ENCODE results near the gene TLR8.

Gene TLR8

GRCh38 chrX:12906046-12906761 is at the start of gene TLR8:
TLR8 (plus strand) TSS chrX:12906620; CDS start chrX:12906707, 87 bp downstream.
- no peak for DNase-seq (ENCODE audit: extremely low read depth in 1 of 2, low read depth in 1 of 2)

- DNase-seq (ENCODE audit: extremely low read depth in 1 of 2, low read depth in 1 of 2): no peak
These were observed 41.1 kb upstream of the TLR8 start for GRCh38 chrX:12865359-12865758.

- DNase-seq (ENCODE audit: extremely low read depth in 1 of 2, low read depth in 1 of 2): no peak
These were observed 39.7 kb upstream of the TLR8 start, which contains the start of gene TLR7 for GRCh38 chrX:12866451-12867377. TLR7 (plus strand) TSS chrX:12867072; CDS start chrX:12867579, 507 bp downstream.

GRCh38 chrX:12867685-12868084 is 38.7 kb upstream of the TLR8 start:
- DNase-seq (ENCODE audit: extremely low read depth in 1 of 2, low read depth in 1 of 2): no peak

GRCh38 chrX:12868747-12869146 is 37.7 kb upstream of the TLR8 start:
- DNase-seq (ENCODE audit: extremely low read depth in 1 of 2, low read depth in 1 of 2): no peak

GRCh38 chrX:12871257-12871656 is 35.2 kb upstream of the TLR8 start:
- DNase-seq (ENCODE audit: extremely low read depth in 1 of 2, low read depth in 1 of 2): no peak

GRCh38 chrX:12872741-12873140 is 33.7 kb upstream of the TLR8 start:
- no peak for DNase-seq (ENCODE audit: extremely low read depth in 1 of 2, low read depth in 1 of 2)

GRCh38 chrX:12874581-12874980 is 31.8 kb upstream of the TLR8 start:
- no peak for DNase-seq (ENCODE audit: extremely low read depth in 1 of 2, low read depth in 1 of 2)

GRCh38 chrX:12877386-12877785 is 29.0 kb upstream of the TLR8 start:
- no peak for DNase-seq (ENCODE audit: extremely low read depth in 1 of 2, low read depth in 1 of 2)

- no peak for DNase-seq (ENCODE audit: extremely low read depth in 1 of 2, low read depth in 1 of 2)
These were observed 27.9 kb upstream of the TLR8 start for GRCh38 chrX:12878536-12878935.

- DNase-seq (ENCODE audit: extremely low read depth in 1 of 2, low read depth in 1 of 2): no peak
These were observed 24.5 kb upstream of the TLR8 start for GRCh38 chrX:12881914-12882313.

- no peak for DNase-seq (ENCODE audit: extremely low read depth in 1 of 2, low read depth in 1 of 2)
These were observed 20.9 kb upstream of the TLR8 start for GRCh38 chrX:12885508-12885907.

GRCh38 chrX:12886545-12886944 is 19.9 kb upstream of the TLR8 start:
- no peak for DNase-seq (ENCODE audit: extremely low read depth in 1 of 2, low read depth in 1 of 2)

GRCh38 chrX:12887141-12887540 is 19.3 kb upstream of the TLR8 start:
- no peak for DNase-seq (ENCODE audit: extremely low read depth in 1 of 2, low read depth in 1 of 2)

- no peak for DNase-seq (ENCODE audit: extremely low read depth in 1 of 2, low read depth in 1 of 2)
These were observed 18.7 kb upstream of the TLR8 start for GRCh38 chrX:12887767-12888166.

- DNase-seq (ENCODE audit: extremely low read depth in 1 of 2, low read depth in 1 of 2): no peak
These were observed 16.0 kb upstream of the TLR8 start for GRCh38 chrX:12890467-12890866.

GRCh38 chrX:12891171-12891570 is 15.2 kb upstream of the TLR8 start:
- DNase-seq (ENCODE audit: extremely low read depth in 1 of 2, low read depth in 1 of 2): no peak

GRCh38 chrX:12891915-12892506 is 14.4 kb upstream of the TLR8 start:
- DNase-seq (ENCODE audit: extremely low read depth in 1 of 2, low read depth in 1 of 2): no peak

GRCh38 chrX:12892716-12893115 is 13.7 kb upstream of the TLR8 start:
- DNase-seq (ENCODE audit: extremely low read depth in 1 of 2, low read depth in 1 of 2): no peak

- DNase-seq (ENCODE audit: extremely low read depth in 1 of 2, low read depth in 1 of 2): peak in 1 of 2 donors; percentile 20
These were observed 12.1 kb upstream of the TLR8 start for GRCh38 chrX:12894074-12895030.

All from activated CD8-positive, alpha-beta memory T cell treated with anti-CD3 and anti-CD28 coated beads for 1 hour (primary cell).